H1 (cell line): ENCODE data around the gene SLC39A13. TPM values are rescaled to one million over a fixed set of nuclear protein-coding genes. Genes with fewer than 3 reads are reported as not detected.
A peak's percentile ranks its signal among the peaks of the same experiment; 100 is the strongest.

Experiments
- CTCF ChIA-PET: fragments of 300-600 bp; sonication (Branson Sonifier 250); formaldehyde crosslinking; loops from one replicate; lab custom pipeline; 2021; ENCODE audit not compliant: partially characterized antibody; lab: Charles Lee
- POLR2A ChIA-PET: fragments of 300-600 bp; sonication (Branson Sonifier 250); formaldehyde crosslinking; loops from one replicate; lab custom pipeline; 2021; ENCODE audit warnings: inconsistent platforms; ENCODE audit not compliant: partially characterized antibody; lab: Charles Lee
- DNase-seq, 2 experiments: peaks; one replicate each; pipeline versions ENCODE4 v3.0.0 to v3.0.0-alpha.2; 2010 to 2022; ENCODE audit warnings: low spot score in 2 of 2, low read depth in 1 of 2, mixed read lengths in 1 of 2
- FAIRE-seq: peaks from 2 replicates; lab custom pipeline; 2011; peaks lifted over from hg19 to GRCh38; lab: Jason Lieb, UNC
- H2AFZ ChIP-seq: 2 replicates; pipeline ENCODE4 v1.8.1; 2012; ENCODE audit warnings: low read length, inconsistent platforms
- H2AK5ac ChIP-seq: 2 replicates; pipeline ENCODE4 v1.6.1; 2013; ENCODE audit warnings: low read depth, low read length
- H2BK120ac ChIP-seq: replicated peaks from 2 replicates; pipeline ENCODE3; 2013; ENCODE audit warnings: low read depth, low read length, inconsistent platforms
- H2BK12ac ChIP-seq: 2 replicates; pipeline ENCODE4 v1.6.1; 2013; ENCODE audit warnings: low read depth, low read length
- H2BK15ac ChIP-seq: 2 replicates; pipeline ENCODE4 v1.6.1; 2013; ENCODE audit warnings: low read length
- H2BK20ac ChIP-seq: 2 replicates; pipeline ENCODE4 v1.6.1; 2013; ENCODE audit warnings: low read length
- H2BK5ac ChIP-seq: 2 replicates; pipeline ENCODE4 v1.6.1; 2013; ENCODE audit warnings: low read depth, low read length
- H3K14ac ChIP-seq: 2 replicates; pipeline ENCODE4 v1.6.1; 2013; ENCODE audit warnings: inconsistent platforms; ENCODE audit not compliant: insufficient read length
- H3K18ac ChIP-seq: 2 replicates; pipeline ENCODE4 v1.6.1; 2013; ENCODE audit warnings: low read length; ENCODE audit errors: extremely low read depth
- H3K23ac ChIP-seq: 2 replicates; pipeline ENCODE4 v1.6.1; 2013; ENCODE audit warnings: inconsistent platforms; ENCODE audit not compliant: insufficient read length
- H3K23me2 ChIP-seq: 2 replicates; pipeline ENCODE4 v1.6.1; 2013; ENCODE audit warnings: low read depth, low read length
- H3K27ac ChIP-seq: 2 replicates; pipeline ENCODE4 v1.6.1; 2011; ENCODE audit warnings: low read depth, low read length, inconsistent platforms
- H3K27me3 ChIP-seq, 4 experiments: replicated peaks in 1 of 4; 1 replicate in 1 of 4; 2 replicates in 3 of 4; pipeline versions ENCODE4 v1.6.1 to v1.8.1; 2011 to 2013; ENCODE audit warnings: low read length in 3 of 4, mild to moderate bottlenecking in 3 of 4, inconsistent platforms in 2 of 4, mixed read lengths in 2 of 4, moderate library complexity in 1 of 4; ENCODE audit not compliant: control insufficient read depth in 3 of 4, insufficient read depth in 3 of 4; ENCODE audit errors: extremely low read depth in 1 of 4
- H3K36me3 ChIP-seq, 4 experiments: 2 replicates each; pipeline versions ENCODE4 v1.6.1 to v1.8.1; 2011 to 2013; ENCODE audit warnings: mild to moderate bottlenecking in 4 of 4, low read length in 3 of 4, moderate library complexity in 2 of 4, control low read depth in 1 of 4, inconsistent platforms in 1 of 4; ENCODE audit not compliant: insufficient read depth in 4 of 4, control insufficient read depth in 2 of 4
- H3K4ac ChIP-seq: replicated peaks from 2 replicates; pipeline ENCODE3; 2013; ENCODE audit warnings: low read length, low read depth, mixed read lengths, inconsistent platforms; ENCODE audit not compliant: insufficient read length
- H3K4me1 ChIP-seq, 4 experiments: replicated peaks in 1 of 4; 1 replicate in 1 of 4; 2 replicates in 3 of 4; pipeline versions ENCODE4 v1.6.1 to v1.8.1; 2011 to 2013; ENCODE audit warnings: low read length in 3 of 4, inconsistent platforms in 2 of 4, mixed read lengths in 1 of 4; ENCODE audit not compliant: insufficient read depth in 4 of 4, control insufficient read depth in 3 of 4
- H3K4me2 ChIP-seq, 2 experiments: 2 replicates each; pipeline versions ENCODE4 v1.6.1 to v1.8.1; 2011 to 2013; ENCODE audit warnings: low read depth in 2 of 2, low read length in 2 of 2, control low read depth in 1 of 2, inconsistent platforms in 1 of 2, mild to moderate bottlenecking in 1 of 2; ENCODE audit not compliant: insufficient read depth in 1 of 2
- H3K4me3 ChIP-seq, 4 experiments: fragments of 200-600, 300-600 bp in 1 of 4; sonication (generic), shearing (Covaris generic), sonication (Bioruptor Twin) in 1 of 4; 2 replicates each; pipeline versions ENCODE4 v1.5.1 to v1.8.1; 2011 to 2016; ENCODE audit warnings: low read length in 4 of 4, low read depth in 3 of 4, control low read depth in 2 of 4, inconsistent platforms in 2 of 4, mild to moderate bottlenecking in 2 of 4, mixed read lengths in 1 of 4, moderate library complexity in 1 of 4; ENCODE audit not compliant: insufficient read depth in 2 of 4; ENCODE audit errors: extremely low read depth in 1 of 4
- H3K56ac ChIP-seq: replicated peaks from 2 replicates; pipeline ENCODE3; 2013; ENCODE audit warnings: low read depth, mild to moderate bottlenecking, mixed read lengths, low read length, inconsistent platforms; ENCODE audit not compliant: insufficient read length
- H3K79me1 ChIP-seq: 2 replicates; pipeline ENCODE4 v1.6.1; 2013; ENCODE audit warnings: low read depth, low read length, control low read depth
- H3K79me2 ChIP-seq, 2 experiments: 2 replicates each; pipeline versions ENCODE4 v1.6.1 to v1.8.1; 2012 to 2013; ENCODE audit warnings: low read length in 2 of 2, mild to moderate bottlenecking in 2 of 2, inconsistent platforms in 1 of 2; ENCODE audit not compliant: insufficient read depth in 2 of 2, control insufficient read depth in 1 of 2
- H3K9ac ChIP-seq, 4 experiments: replicated peaks in 1 of 4; 1 replicate in 1 of 4; 2 replicates in 3 of 4; pipeline versions ENCODE4 v1.6.1 to v1.8.1; 2011 to 2013; ENCODE audit warnings: low read depth in 3 of 4, low read length in 3 of 4, control low read depth in 2 of 4, mild to moderate bottlenecking in 2 of 4, moderate library complexity in 2 of 4, inconsistent platforms in 1 of 4; ENCODE audit errors: extremely low read depth in 1 of 4
- H3K9me3 ChIP-seq, 2 experiments: 2 replicates each; pipeline versions ENCODE4 v1.6.1 to v1.8.1; 2012 to 2013; ENCODE audit warnings: mild to moderate bottlenecking in 2 of 2, moderate library complexity in 2 of 2, control low read depth in 1 of 2, inconsistent platforms in 1 of 2, low read depth in 1 of 2, low read length in 1 of 2, mixed read lengths in 1 of 2; ENCODE audit not compliant: insufficient read depth in 2 of 2
- H4K20me1 ChIP-seq, 2 experiments: replicated peaks in 1 of 2; 2 replicates each; pipeline versions ENCODE3 to v1.8.1; 2011 to 2013; ENCODE audit warnings: inconsistent platforms in 2 of 2, low read length in 2 of 2, mild to moderate bottlenecking in 1 of 2; ENCODE audit not compliant: insufficient read depth in 2 of 2, control insufficient read depth in 1 of 2
- H4K5ac ChIP-seq: 2 replicates; pipeline ENCODE4 v1.6.1; 2013; ENCODE audit warnings: low read length, low read depth, mixed read lengths, inconsistent platforms; ENCODE audit not compliant: insufficient read length
- H4K8ac ChIP-seq: 2 replicates; pipeline ENCODE4 v1.8.0; 2013; ENCODE audit warnings: mild to moderate bottlenecking, moderate library complexity, low read length, inconsistent platforms; ENCODE audit not compliant: insufficient read depth; ENCODE audit errors: extremely low read depth
- H4K91ac ChIP-seq: replicated peaks from 2 replicates; pipeline ENCODE3; 2013; ENCODE audit warnings: low read length, mixed read lengths, inconsistent platforms; ENCODE audit not compliant: insufficient read length
- BCL11A ChIP-seq, 2 experiments: IDR thresholded peaks; one replicate each; pipeline ENCODE4 v1.6.1; 2011; ENCODE audit warnings: low read depth in 2 of 2, low read length in 2 of 2, mild to moderate bottlenecking in 2 of 2
- EGR1 ChIP-seq: IDR thresholded peaks from 2 replicates; pipeline ENCODE4 v1.6.1; 2011; ENCODE audit warnings: low read depth, low read length, borderline replicate concordance
- HDAC2 ChIP-seq, 2 experiments: fragments of 300-600 bp in 1 of 2; sonication (generic) in 1 of 2; IDR thresholded peaks; 2 replicates each; pipeline ENCODE4 v1.6.1; 2011 to 2012; ENCODE audit warnings: low read depth in 2 of 2, low read length in 2 of 2, mild to moderate bottlenecking in 2 of 2, moderate library complexity in 2 of 2, borderline replicate concordance in 1 of 2, inconsistent platforms in 1 of 2
- HDAC6 ChIP-seq: IDR thresholded peaks from one replicate; pipeline ENCODE4 v1.7.1; 2012; ENCODE audit warnings: low read depth, mild to moderate bottlenecking, inconsistent platforms, low read length, moderate library complexity
- JUN ChIP-seq: IDR thresholded peaks from 2 replicates; pipeline ENCODE4 v1.6.1; 2011; ENCODE audit warnings: low read depth, mild to moderate bottlenecking, improper control_type of control experiment, low read length
- KDM5A ChIP-seq: fragments of 200-600 bp; IDR thresholded peaks from 2 replicates; pipeline ENCODE4 v1.7.1; 2012; ENCODE audit warnings: mild to moderate bottlenecking, low read length, inconsistent platforms, mixed read lengths
- SIX5 ChIP-seq: IDR thresholded peaks from 2 replicates; pipeline ENCODE4 v1.6.1; 2011; ENCODE audit warnings: mild to moderate bottlenecking, low read depth, low read length
- SP4 ChIP-seq: IDR thresholded peaks from 2 replicates; pipeline ENCODE4 v1.6.1; 2012; ENCODE audit warnings: low read length, inconsistent platforms
- TEAD4 ChIP-seq: IDR thresholded peaks from 2 replicates; pipeline ENCODE4 v1.6.1; 2012; ENCODE audit warnings: low read depth, low read length, inconsistent platforms, mixed read lengths
- WGBS, 2 experiments: shearing (Covaris generic) in 1 of 2; methylation state at CpG; one replicate each; pipeline versions ENCODE4 v1.1.6 to v1.1.7; 2013 to 2015; ENCODE audit warnings: low lambda C conversion rate in 2 of 2, mixed read lengths in 2 of 2, inconsistent platforms in 1 of 2, low coverage in 1 of 2, missing lambda C conversion rate in 1 of 2; ENCODE audit not compliant: insufficient replicate concordance in 2 of 2, insufficient coverage in 1 of 2, insufficient read length in 1 of 2; ENCODE audit errors: extremely low coverage in 1 of 2, missing lambda C conversion rate in 1 of 2; 5-methylcytosine and 5-hydroxymethylcytosine counted together
- polyA plus RNA-seq, 7 experiments: library from polyadenylated mRNA; depleted of rRNA in 3 of 7; stranded (reverse) in 5 of 7; unstranded in 2 of 7; fragments of >200 nt in 5 of 7; fragments of 200-250 nt in 2 of 7; gene quantifications; 1 replicate in 5 of 7; 2 replicates in 1 of 7; 4 replicates in 1 of 7; pipeline versions ENCODE4 v1.2.1 to v1.2.3, GENCODE V29; 2011 to 2013; ENCODE audit warnings: missing spikeins in 2 of 7, mixed read lengths in 2 of 7
- total RNA-seq: library from RNA; stranded (reverse); fragmentation: NEBNext Ultra II Directional; extraction: Animal tissue kit (Norgen Biotek cat#: 25700); gene quantifications from 2 replicates; pipeline ENCODE4 v1.2.1, GENCODE V29; 2021

The SLC39A13 gene
- total and polyA plus RNA-seq, 2 of the 8 experiments (the other 6 are each of a cell fraction or from before 2014, with no cell fraction given), result 23.2 to 30.0 TPM

- no peaks in the 10 kb centered on the region for H4K20me1 ChIP-seq
- DNase-seq (no peak), FAIRE-seq (no peak)
- no peak overlapping the region; the same call in 1 of the 2 replicates for H2BK5ac ChIP-seq
- H3K14ac ChIP-seq, result no peak overlapping the region
- H3K23me2 ChIP-seq, result no peaks in the 10 kb centered on the region
- H2AK5ac ChIP-seq, result no peak overlapping the region
- no peak overlapping the region for H3K4ac ChIP-seq
- no peak overlapping the region for H2BK15ac ChIP-seq
- H2BK120ac ChIP-seq, result no peak overlapping the region
- no peaks in the 10 kb centered on the region for H3K9me3 ChIP-seq
- no peak overlapping the region for H3K56ac ChIP-seq
- no peaks in the 10 kb centered on the region for H3K79me1 ChIP-seq
- no peak overlapping the region for H3K23ac ChIP-seq
- 0 out of 2 replicates have a peak overlapping the region, but pooled peaks have one; percentile 45 for H3K27ac ChIP-seq
- 93% methylated on average over 11 of the region's 12 CpGs; no CpG with 5 or more reads in 1 of the 2 experiments for WGBS, 2 experiments
- H3K4me3 ChIP-seq, result no peak overlapping the region
- no peak overlapping the region for H3K4me2 ChIP-seq
- TF ChIP-seq SIX5 (no peak), SP4 (no peak), HDAC2 (IDR thresholded peaks at IDR 0.05; ENCODE audit: borderline replicate concordance in 1 of 2, low read depth in 2 of 2, low read length in 2 of 2) (no peak), JUN (no peak), EGR1 (no peak), TEAD4 (no peak), HDAC6 (no peak), BCL11A (IDR thresholded peaks at IDR 0.05; ENCODE audit: low read depth in 2 of 2, low read length in 2 of 2) (no peak), KDM5A (no peak)
- H3K4me1 ChIP-seq, result no peaks in the 10 kb centered on the region; a peak in 2 of 7 replicates
- POLR2A ChIA-PET, result interaction anchor here (0.9 to 1.1 kb wide), 3 partner anchors 9 to 22 kb away, joined by 3 to 5 read pairs (median 4); partner anchors contain the start of gene PSMC3
- H2BK12ac ChIP-seq, result no peak overlapping the region
- no peak overlapping the region for H4K91ac ChIP-seq
- no peaks in the 10 kb centered on the region for H3K27me3 ChIP-seq
- no peak overlapping the region for H3K9ac ChIP-seq
- no peak overlapping the region; the same call in 1 of the 2 replicates for H4K8ac ChIP-seq
- no peak overlapping the region for H2AFZ ChIP-seq
- CTCF ChIA-PET, result interaction anchor here (0.8 to 2.4 kb wide), 2 partner anchors 18 to 74 kb away, joined by 3 to 7 read pairs; no protein-coding TSS in a partner anchor
- H4K5ac ChIP-seq, result no peak overlapping the region
- no peaks in the 10 kb centered on the region for H3K36me3 ChIP-seq
- H2BK20ac ChIP-seq, result no peak overlapping the region
- no peak overlapping the region for H3K18ac ChIP-seq
- no peaks in the 10 kb centered on the region for H3K79me2 ChIP-seq
These were observed 39.5 kb downstream of the SLC39A13 start for GRCh38 chr11:47447906-47448305.
